ENCODE results near the gene SCYGR3.

- TF ChIP-seq CTCF (CRISPR knock-in tag; IDR thresholded peaks at IDR 0.05) (no peak), RAD21 (CRISPR knock-in tag; IDR thresholded peaks at IDR 0.05) (no peak), ZNF407 (CRISPR knock-in tag; IDR thresholded peaks at IDR 0.05; ENCODE audit: not compliant biosample characterization) (no peak), PCBP2 (optimal IDR thresholded peaks at IDR 0.05; ENCODE audit: low read depth, low read length, poor library complexity, severe bottlenecking) (no peak), NAIF1 (CRISPR knock-in tag; IDR thresholded peaks at IDR 0.05; ENCODE audit: borderline replicate concordance) (no peak), ZFX (CRISPR knock-in tag; IDR thresholded peaks at IDR 0.05; ENCODE audit: low read depth) (no peak), FOXJ3 (CRISPR knock-in tag; IDR thresholded peaks at IDR 0.05; ENCODE audit: borderline replicate concordance) (no peak), ZEB1 (IDR thresholded peaks at IDR 0.05; ENCODE audit: insufficient replicate concordance, low read depth) (no peak), SP2 (CRISPR knock-in tag; IDR thresholded peaks at IDR 0.05) (no peak), MED1 (CRISPR knock-in tag; IDR thresholded peaks at IDR 0.05) (no peak), BHLHE40 (IDR thresholded peaks at IDR 0.05; ENCODE audit: low read length) (no peak), SIN3A (IDR thresholded peaks at IDR 0.05; ENCODE audit: borderline replicate concordance, low read depth, low read length) (no peak)
These were observed 42.7 kb upstream of the SCYGR3 start for GRCh38 chr2:227657199-227657845.
